NT2/D1 (cell line): ENCODE results near the gene SMIM5.
"Not testable (repeated sequence)": the region's sequence is repeated elsewhere in the genome, so short reads cannot be mapped to it uniquely, and the experiment has no call there.

Source experiments
- DNase-seq: peaks from one replicate; pipeline ENCODE4 v3.0.0-alpha.2; 2011; ENCODE audit warnings: low read depth, low spot score
- H3K27me3 ChIP-seq: 2 replicates; pipeline ENCODE4 v1.6.0; 2011; ENCODE audit warnings: mild to moderate bottlenecking; ENCODE audit not compliant: insufficient read length, insufficient read depth
- H3K36me3 ChIP-seq: 2 replicates; pipeline ENCODE4 v1.6.1; 2011; ENCODE audit warnings: mild to moderate bottlenecking, low read length, mixed read lengths; ENCODE audit not compliant: insufficient read depth, insufficient read length
- H3K4me1 ChIP-seq: 2 replicates; pipeline ENCODE4 v1.5.1; 2011; ENCODE audit not compliant: insufficient read depth, insufficient read length
- H3K4me3 ChIP-seq: 2 replicates; pipeline ENCODE4 v1.5.1; 2011; ENCODE audit warnings: low read depth; ENCODE audit not compliant: insufficient read length
- H3K9ac ChIP-seq: 2 replicates; pipeline ENCODE4 v1.6.0; 2011; ENCODE audit warnings: low read depth; ENCODE audit not compliant: insufficient read length
- H3K9me3 ChIP-seq: 2 replicates; pipeline ENCODE4 v1.5.1; 2011; ENCODE audit warnings: mild to moderate bottlenecking, low read length; ENCODE audit not compliant: insufficient read depth
- SUZ12 ChIP-seq: IDR thresholded peaks from 2 replicates; pipeline ENCODE4 v1.6.1; 2011; ENCODE audit not compliant: insufficient read length, insufficient read depth; ENCODE audit errors: extremely low read depth
- YY1 ChIP-seq: IDR thresholded peaks from 2 replicates; pipeline ENCODE4 v1.6.1; 2011; ENCODE audit not compliant: insufficient read length, insufficient read depth
- ZNF274 ChIP-seq: IDR thresholded peaks from 2 replicates; pipeline ENCODE4 v1.6.1; 2011; ENCODE audit warnings: mild to moderate bottlenecking, low read depth, low read length

Gene SMIM5

GRCh38 chr17:75590314-75590761 lies 42.9 kb upstream of the SMIM5 start:
- H3K9me3 ChIP-seq, result peaks cover 23% of the 10 kb centered on the region
- no peak overlapping the region for H3K4me3 ChIP-seq
- no peak for TF ChIP-seq ZNF274
- TF ChIP-seq SUZ12, result no peak
- no peak for TF ChIP-seq YY1
- peaks cover 4% of the 10 kb centered on the region for H3K4me1 ChIP-seq
- H3K9ac ChIP-seq, result no peak overlapping the region
- H3K36me3 ChIP-seq, result no peaks in the 10 kb centered on the region
- H3K27me3 ChIP-seq, result peaks cover 3% of the 10 kb centered on the region
- no peak for DNase-seq

GRCh38 chr17:75590849-75591721 lies 42.1 kb upstream of the SMIM5 start:
- Histone ChIP-seq H3K4me3 (no peak overlapping the region), H3K9ac (no peak overlapping the region), H3K9me3 (peaks cover 17% of the 10 kb centered on the region)

GRCh38 chr17:75591722-75592302 lies 41.4 kb upstream of the SMIM5 start:
- no peak for TF ChIP-seq ZNF274
- TF ChIP-seq SUZ12, result no peak
- TF ChIP-seq YY1, result no peak
- Histone ChIP-seq H3K4me1 (peaks cover 8% of the 10 kb centered on the region), H3K36me3 (no peaks in the 10 kb centered on the region), H3K9me3 (peaks cover 12% of the 10 kb centered on the region; the same call in 1 of the 2 replicates), H3K9ac (no peak overlapping the region), H3K27me3 (peaks cover 3% of the 10 kb centered on the region), H3K4me3 (no peak overlapping the region)
- no peak for DNase-seq

More at GRCh38 chr17:75590849-75591721, 42.1 kb upstream of the SMIM5 start:
- peaks cover 5% of the 10 kb centered on the region for H3K4me1 ChIP-seq
- no peaks in the 10 kb centered on the region for H3K36me3 ChIP-seq
- no peak for TF ChIP-seq YY1
- TF ChIP-seq SUZ12, result no peak
- TF ChIP-seq ZNF274, result no peak
- no peak for DNase-seq
- H3K27me3 ChIP-seq, result peaks cover 3% of the 10 kb centered on the region

- Histone ChIP-seq H3K36me3 (no peaks in the 10 kb centered on the region), H3K27me3 (peaks cover under 1% of the 10 kb centered on the region), H3K4me3 (no peak overlapping the region), H3K9me3 (peaks cover 8% of the 10 kb centered on the region; the same call in 1 of the 2 replicates), H3K9ac (no peak overlapping the region), H3K4me1 (peaks cover 8% of the 10 kb centered on the region)
- DNase-seq, result no peak
- no peak for TF ChIP-seq YY1
- TF ChIP-seq ZNF274, result no peak
- TF ChIP-seq SUZ12, result no peak
These were observed 40.8 kb upstream of the SMIM5 start for GRCh38 chr17:75592348-75593020.

GRCh38 chr17:75593430-75593829 lies 39.8 kb upstream of the SMIM5 start:
- H3K36me3 ChIP-seq, DNase-seq, H3K4me1 ChIP-seq, H3K4me3 ChIP-seq, H3K9me3 ChIP-seq, H3K9ac ChIP-seq, H3K27me3 ChIP-seq: not testable (repeated sequence)

- no peak for DNase-seq
- no peak overlapping the region for H3K4me3 ChIP-seq
- H3K9me3 ChIP-seq, result peaks cover 6% of the 10 kb centered on the region; the same call in 1 of the 2 replicates
- H3K9ac ChIP-seq, result no peak overlapping the region
- peaks cover 7% of the 10 kb centered on the region for H3K4me1 ChIP-seq
- no peaks in the 10 kb centered on the region for H3K27me3 ChIP-seq
- H3K36me3 ChIP-seq, result no peaks in the 10 kb centered on the region
- TF ChIP-seq YY1 (no peak), ZNF274 (no peak), SUZ12 (no peak)
These were observed 38.5 kb upstream of the SMIM5 start for GRCh38 chr17:75594499-75595283.

- H3K4me3 ChIP-seq, result no peak overlapping the region
- no peaks in the 10 kb centered on the region for H3K9me3 ChIP-seq
- no peak for DNase-seq
- no peaks in the 10 kb centered on the region for H3K27me3 ChIP-seq
- no peaks in the 10 kb centered on the region for H3K36me3 ChIP-seq
- TF ChIP-seq SUZ12 (no peak), YY1 (no peak), ZNF274 (no peak)
- no peak overlapping the region for H3K9ac ChIP-seq
- peaks cover 6% of the 10 kb centered on the region for H3K4me1 ChIP-seq
These were observed 37.8 kb upstream of the SMIM5 start for GRCh38 chr17:75595284-75595919.
